Epithelial cell of esophagus (primary cell): ENCODE measurements around the gene SYNE3.

Experiments used
- DNase-seq: peaks from one replicate; pipeline ENCODE4 v3.0.0; 2010; ENCODE audit warnings: low read depth
- H3K4me3 ChIP-seq: 2 replicates; pipeline ENCODE4 v1.5.1; 2011; ENCODE audit warnings: mild to moderate bottlenecking, low read length, control low read depth
- TF ChIP-seq, protein P1 (sequence below): IDR thresholded peaks from 2 replicates; pipeline ENCODE4 v1.5.1; 2011; ENCODE audit warnings: low read depth, mild to moderate bottlenecking, low read length, control low read depth, inconsistent platforms; ENCODE audit not compliant: insufficient read depth; ENCODE audit errors: missing control alignments

SYNE3 gene

GRCh38 chr14:95547626-95548327 is 31.3 kb upstream of the SYNE3 start:
- DNase-seq = peak; percentile 56
- H3K4me3 ChIP-seq = no peak overlapping the region
- TF ChIP-seq, protein P1, sequence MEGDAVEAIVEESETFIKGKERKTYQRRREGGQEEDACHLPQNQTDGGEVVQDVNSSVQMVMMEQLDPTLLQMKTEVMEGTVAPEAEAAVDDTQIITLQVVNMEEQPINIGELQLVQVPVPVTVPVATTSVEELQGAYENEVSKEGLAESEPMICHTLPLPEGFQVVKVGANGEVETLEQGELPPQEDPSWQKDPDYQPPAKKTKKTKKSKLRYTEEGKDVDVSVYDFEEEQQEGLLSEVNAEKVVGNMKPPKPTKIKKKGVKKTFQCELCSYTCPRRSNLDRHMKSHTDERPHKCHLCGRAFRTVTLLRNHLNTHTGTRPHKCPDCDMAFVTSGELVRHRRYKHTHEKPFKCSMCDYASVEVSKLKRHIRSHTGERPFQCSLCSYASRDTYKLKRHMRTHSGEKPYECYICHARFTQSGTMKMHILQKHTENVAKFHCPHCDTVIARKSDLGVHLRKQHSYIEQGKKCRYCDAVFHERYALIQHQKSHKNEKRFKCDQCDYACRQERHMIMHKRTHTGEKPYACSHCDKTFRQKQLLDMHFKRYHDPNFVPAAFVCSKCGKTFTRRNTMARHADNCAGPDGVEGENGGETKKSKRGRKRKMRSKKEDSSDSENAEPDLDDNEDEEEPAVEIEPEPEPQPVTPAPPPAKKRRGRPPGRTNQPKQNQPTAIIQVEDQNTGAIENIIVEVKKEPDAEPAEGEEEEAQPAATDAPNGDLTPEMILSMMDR = no peak

DNA sequence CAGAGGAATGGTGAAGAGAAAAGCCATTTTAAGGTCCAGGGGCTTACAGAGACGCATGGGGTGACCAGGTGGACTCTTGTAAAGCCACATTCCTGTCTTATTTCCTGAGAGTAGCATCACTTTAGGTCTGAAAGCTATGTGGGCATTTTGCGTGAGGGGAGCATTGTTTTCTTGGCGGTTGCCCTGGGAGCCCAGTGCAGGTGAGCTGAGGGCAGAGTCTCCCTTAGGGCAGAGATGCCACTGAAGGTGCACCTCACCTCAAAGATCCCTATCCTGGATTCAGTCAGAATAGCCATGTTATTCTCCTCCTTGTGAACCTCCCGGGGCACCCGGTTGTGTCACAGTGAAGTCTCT is 30.8 kb upstream of the SYNE3 start:
- H3K4me3 ChIP-seq = no peak overlapping the region
- TF ChIP-seq, protein P1 = no peak
- DNase-seq = no peak

DNA sequence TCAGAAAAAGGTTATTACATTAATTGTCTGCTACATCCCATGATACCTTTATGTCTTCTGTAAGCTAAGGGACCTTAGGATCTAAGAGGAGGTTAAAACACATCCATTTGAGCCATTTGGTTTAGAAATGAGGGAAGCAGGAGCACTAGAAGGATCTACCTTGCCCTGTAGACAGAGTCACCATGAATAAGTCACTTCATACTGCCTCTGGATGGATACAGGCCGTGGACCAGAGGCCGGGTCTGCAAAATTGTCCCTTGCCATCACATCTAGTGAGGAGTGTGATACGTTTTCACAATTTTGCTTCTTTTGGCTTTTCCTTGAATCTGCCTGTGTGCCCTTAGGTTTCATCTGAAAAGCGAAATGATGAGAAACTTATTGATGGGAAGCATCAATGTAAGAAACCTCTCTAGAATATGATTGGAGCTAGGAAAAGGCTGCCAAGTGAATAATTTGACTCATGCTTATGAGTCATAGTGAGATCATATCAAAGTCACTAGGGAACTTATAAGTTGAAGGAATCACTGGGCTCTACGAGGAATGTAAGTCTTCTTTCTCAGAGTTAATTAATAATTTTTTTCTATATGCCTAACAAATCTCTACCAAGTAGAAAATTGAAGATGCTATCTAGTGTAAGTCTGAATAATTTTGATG is 29.2 kb upstream of the SYNE3 start:
- peak; percentile 87 for DNase-seq
- H3K4me3 ChIP-seq = no peak overlapping the region
- TF ChIP-seq, protein P1 = no peak

DNA sequence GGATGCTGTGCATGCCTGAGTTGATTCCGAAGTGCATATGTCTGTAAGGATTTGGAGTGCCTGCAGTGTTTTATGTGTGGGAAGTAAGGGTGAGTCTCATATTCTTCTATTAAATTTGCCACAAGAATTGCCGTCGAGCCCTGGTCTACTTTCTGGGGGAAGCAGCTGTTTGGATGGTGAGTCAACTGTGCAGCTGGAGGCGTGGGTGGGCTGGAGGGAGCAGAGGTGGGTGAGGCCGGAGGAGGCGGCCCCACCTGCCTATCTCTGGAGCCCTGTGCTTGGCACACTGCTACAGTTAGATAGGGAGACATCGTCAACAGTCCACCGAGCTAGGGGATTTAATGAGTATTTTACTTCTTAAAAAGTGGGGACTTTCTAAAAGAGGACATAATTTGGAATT is 28.1 kb upstream of the SYNE3 start:
- DNase-seq = no peak
- TF ChIP-seq, protein P1 = no peak
- no peak overlapping the region for H3K4me3 ChIP-seq

DNA sequence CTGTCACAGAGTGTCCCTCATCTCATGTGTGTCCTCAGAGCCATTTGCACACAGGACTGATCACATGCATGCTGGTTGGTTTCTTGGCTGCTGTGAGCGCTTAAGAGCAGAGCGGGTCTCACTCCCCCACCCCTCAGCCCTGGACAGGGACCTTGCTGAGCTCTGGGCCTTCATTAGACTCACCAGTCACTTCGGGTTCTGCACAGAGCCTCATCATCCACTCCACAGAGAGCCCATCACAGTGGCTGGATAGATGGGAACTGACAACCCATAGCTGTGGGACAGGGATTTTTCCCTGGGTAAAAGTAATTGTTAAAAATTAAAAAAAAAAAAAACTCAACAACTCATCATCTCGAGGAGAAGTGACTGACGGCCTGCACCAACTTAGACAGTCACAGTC is 26.6 kb upstream of the SYNE3 start:
- TF ChIP-seq, protein P1 = no peak
- no peak overlapping the region for H3K4me3 ChIP-seq
- DNase-seq = no peak

DNA sequence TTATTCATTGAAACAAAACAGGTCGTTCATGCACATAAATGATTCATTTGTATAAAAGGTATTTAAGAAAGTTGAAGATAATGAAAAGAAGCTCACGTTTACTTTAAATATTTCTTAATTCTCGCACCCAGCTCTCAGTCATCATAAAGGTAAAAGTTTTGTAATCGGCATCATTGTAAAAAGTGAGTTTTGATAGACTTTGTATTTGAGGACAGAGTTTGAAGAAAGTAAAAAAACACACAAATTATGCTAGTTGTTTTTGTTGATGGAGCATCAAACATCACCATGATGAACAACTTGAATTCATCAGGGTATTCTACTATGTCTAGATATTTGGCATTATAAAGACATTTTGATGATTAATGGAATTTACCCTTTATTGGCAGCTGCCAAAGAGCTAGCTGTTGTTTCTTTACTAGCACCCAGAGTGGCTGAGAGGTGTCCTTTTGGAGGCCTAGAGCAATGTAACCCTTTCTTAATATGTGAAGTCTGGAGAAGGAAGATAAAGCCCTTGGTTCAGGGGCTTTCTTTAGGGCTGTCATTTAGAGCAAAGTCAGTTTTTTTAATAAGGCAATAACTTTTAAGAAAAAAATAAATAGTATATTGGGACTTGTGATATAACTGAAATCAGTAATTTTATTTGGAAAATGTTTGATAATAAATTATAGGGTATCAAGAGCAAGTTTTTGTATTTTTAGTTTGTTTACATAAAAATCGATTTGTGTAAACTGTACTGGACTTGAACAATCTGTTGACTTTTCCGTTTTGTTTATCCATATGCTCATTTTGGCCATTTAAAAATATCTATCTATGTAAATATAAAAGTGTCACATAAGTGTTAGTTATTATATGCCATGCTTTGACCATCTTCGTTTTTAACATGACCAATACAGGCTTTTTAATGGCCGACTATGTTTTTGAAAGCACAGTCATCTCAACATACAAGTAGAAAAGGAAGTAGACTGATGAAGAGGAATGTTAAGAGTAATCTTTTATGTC is 25.8 kb upstream of the SYNE3 start:
- TF ChIP-seq, protein P1 = no peak
- no peak for DNase-seq
- H3K4me3 ChIP-seq = no peak overlapping the region
